ENCODE measurements around the gene MMP23B. TPM values are rescaled to one million over a fixed set of nuclear protein-coding genes. Genes with fewer than 3 reads are reported as not detected.

Gene MMP23B
- total RNA-seq, 1 donor from 2014 or later = 1.7 TPM

DNA sequence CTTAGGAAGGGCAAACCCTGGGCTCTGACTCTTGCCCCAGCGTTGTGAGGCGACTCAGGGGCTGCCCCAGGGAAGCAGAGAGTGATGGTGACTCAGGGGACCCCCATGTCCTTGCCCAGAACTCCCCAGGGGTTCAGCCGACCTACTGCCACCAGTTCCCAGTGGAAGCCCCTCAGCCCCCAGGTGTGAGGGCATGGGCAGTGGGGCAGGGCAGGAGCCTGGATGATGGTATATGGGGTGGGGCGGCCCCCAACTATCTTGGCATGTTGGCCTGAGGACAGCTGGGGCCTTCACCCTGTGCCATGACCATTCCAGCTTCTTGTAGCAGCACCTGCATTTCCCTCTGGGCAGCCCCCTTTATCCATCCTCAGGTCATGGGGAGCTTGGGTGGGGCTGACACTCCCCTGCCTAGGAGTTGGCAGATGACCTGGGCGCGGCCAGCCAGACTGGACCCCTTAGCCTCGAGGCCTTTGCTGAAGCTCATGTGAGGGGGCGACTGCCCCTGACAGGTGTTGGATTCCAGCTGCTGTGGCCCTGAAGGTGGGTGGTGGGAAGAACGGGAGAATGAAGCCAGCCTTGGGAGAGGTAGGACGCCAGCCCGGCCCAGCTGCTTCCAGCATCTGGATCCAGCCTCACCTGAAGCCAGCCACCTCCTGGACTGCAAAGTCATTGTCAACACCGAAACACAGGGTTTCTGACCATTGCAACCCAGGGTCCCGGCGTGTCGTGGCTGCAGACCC is 30.2 kb upstream of the MMP23B start:
- H3K27me3 Mint-ChIP-seq (ENCODE audit: low read depth) = peaks cover 46% of the 10 kb centered on the region
- no peaks in the 10 kb centered on the region for H3K4me1 Mint-ChIP-seq
- no peak for DNase-seq (ENCODE audit: low read depth, low spot score)
- no peak overlapping the region for H3K27ac Mint-ChIP-seq (ENCODE audit: unreplicated experiment)
- no peaks in the 10 kb centered on the region for H3K9me3 Mint-ChIP-seq
- H3K4me3 Mint-ChIP-seq = peak overlapping the region; percentile 54
- TF ChIP-seq, protein P1, sequence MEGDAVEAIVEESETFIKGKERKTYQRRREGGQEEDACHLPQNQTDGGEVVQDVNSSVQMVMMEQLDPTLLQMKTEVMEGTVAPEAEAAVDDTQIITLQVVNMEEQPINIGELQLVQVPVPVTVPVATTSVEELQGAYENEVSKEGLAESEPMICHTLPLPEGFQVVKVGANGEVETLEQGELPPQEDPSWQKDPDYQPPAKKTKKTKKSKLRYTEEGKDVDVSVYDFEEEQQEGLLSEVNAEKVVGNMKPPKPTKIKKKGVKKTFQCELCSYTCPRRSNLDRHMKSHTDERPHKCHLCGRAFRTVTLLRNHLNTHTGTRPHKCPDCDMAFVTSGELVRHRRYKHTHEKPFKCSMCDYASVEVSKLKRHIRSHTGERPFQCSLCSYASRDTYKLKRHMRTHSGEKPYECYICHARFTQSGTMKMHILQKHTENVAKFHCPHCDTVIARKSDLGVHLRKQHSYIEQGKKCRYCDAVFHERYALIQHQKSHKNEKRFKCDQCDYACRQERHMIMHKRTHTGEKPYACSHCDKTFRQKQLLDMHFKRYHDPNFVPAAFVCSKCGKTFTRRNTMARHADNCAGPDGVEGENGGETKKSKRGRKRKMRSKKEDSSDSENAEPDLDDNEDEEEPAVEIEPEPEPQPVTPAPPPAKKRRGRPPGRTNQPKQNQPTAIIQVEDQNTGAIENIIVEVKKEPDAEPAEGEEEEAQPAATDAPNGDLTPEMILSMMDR (conservative IDR thresholded peaks at IDR 0.05) = no peak
- H3K36me3 Mint-ChIP-seq (ENCODE audit: low read depth) = no peaks in the 10 kb centered on the region

DNA sequence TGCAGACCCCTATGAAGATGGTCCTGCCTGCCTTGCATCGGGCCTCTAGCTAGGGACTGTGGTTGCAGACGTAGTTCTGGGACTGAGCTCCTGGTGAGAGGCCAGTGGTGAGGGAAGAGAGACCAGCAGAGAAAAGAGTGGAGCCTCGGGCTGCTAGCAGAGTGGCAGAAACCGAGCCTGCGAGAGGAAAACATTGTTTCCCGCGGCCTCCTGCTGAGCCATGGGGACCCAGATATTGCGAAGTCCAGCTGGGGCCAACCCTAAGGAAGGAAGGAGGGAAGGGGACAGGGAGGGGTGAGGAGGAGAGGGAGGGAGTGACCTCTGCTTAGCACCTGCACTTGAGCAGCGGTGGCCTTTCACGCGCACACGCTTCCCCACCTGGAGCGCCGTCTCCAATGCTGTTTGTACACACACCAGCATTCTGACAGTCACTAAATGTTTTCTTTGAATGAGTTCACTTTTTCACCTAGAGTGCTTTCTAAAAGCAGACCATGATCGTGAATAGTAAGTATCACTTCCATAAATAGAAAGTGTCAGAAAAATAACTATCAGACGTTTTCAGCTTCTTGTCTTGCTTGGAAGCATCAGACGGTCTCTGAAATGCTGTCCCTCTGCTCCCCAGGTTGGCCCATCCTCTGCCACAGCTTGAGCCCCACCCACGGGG is 29.5 kb upstream of the MMP23B start:
- Mint-ChIP-seq H3K27me3 (ENCODE audit: low read depth) (peaks cover 45% of the 10 kb centered on the region), H3K27ac (ENCODE audit: unreplicated experiment) (no peak overlapping the region), H3K9me3 (no peaks in the 10 kb centered on the region), H3K36me3 (ENCODE audit: low read depth) (no peaks in the 10 kb centered on the region), H3K4me3 (peak overlapping the region; percentile 54), H3K4me1 (no peaks in the 10 kb centered on the region)
- TF ChIP-seq, protein P1 (conservative IDR thresholded peaks at IDR 0.05) = no peak
- no peak for DNase-seq (ENCODE audit: low read depth, low spot score)

DNA sequence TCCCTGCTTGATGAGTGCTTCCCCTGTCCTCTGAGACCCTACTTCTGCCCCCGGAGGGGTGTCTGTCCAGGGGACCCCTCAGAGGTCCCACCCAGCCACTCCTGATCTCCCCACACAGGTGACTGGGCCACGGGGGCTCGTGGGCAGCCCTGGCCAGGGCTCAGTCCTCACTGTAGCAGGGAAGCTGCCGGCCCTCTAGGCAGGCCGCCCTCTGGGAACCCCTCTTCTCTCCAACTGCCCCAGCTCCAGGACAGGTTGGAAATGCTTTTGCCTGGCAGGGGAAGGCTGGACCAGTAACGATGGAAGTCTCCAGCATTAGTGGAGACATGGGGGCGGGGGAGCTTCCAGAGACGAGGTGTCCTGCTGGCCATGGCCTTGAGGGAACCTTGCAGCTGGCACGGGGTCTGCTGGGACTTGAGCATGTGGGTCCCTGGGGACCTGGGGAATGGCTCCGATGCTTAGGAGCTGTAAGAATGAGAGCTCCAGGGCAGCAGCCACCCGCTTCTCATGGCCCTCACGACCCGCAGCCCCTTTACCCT is 28.9 kb upstream of the MMP23B start:
- DNase-seq (ENCODE audit: low read depth, low spot score) = no peak
- no peaks in the 10 kb centered on the region for H3K4me1 Mint-ChIP-seq
- no peaks in the 10 kb centered on the region for H3K36me3 Mint-ChIP-seq (ENCODE audit: low read depth)
- H3K9me3 Mint-ChIP-seq = no peaks in the 10 kb centered on the region
- H3K27me3 Mint-ChIP-seq (ENCODE audit: low read depth) = peaks cover 39% of the 10 kb centered on the region
- TF ChIP-seq, protein P1 (conservative IDR thresholded peaks at IDR 0.05) = no peak
- H3K27ac Mint-ChIP-seq (ENCODE audit: unreplicated experiment) = no peak overlapping the region
- H3K4me3 Mint-ChIP-seq = no peak overlapping the region

DNA sequence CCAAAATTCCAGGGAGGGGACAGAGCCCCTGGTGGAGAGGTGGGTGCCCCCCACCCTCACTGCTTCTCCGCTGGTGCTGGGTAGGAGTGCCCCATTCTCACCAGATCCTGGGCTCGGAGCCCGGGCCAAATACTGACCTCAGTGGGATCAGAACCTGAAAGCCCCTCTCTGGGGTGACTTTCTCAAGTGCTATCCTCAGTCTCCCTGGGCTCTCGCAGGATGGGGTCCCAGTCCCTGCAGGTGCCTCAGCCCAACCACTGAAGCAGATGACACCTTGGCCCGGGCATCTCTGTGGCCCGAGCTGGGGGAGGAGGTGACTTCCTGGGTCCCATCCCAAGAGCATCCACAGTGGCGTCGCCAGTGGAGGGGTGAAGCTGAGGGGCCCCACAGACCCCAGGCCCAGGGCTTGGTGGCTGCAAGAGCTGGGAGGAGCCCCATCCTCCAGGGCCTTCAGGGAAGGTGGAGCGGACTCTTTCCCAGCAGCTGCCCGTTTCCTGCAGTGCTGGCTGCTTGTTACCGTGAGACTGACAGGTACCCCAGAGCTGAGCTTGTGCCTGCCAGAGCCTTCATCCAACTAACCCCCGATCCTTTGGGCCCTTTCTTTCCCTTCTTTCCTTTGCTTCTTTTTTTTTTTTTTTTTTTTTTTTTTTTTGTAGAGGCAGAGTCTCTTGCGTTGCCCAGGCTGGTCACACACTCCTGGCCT is 28.2 kb upstream of the MMP23B start:
- no peaks in the 10 kb centered on the region for H3K4me1 Mint-ChIP-seq
- peaks cover 33% of the 10 kb centered on the region for H3K27me3 Mint-ChIP-seq (ENCODE audit: low read depth)
- no peaks in the 10 kb centered on the region for H3K36me3 Mint-ChIP-seq (ENCODE audit: low read depth)
- DNase-seq (ENCODE audit: low read depth, low spot score) = no peak
- no peaks in the 10 kb centered on the region for H3K9me3 Mint-ChIP-seq
- H3K4me3 Mint-ChIP-seq = peak overlapping the region; percentile 51
- TF ChIP-seq, protein P1 (conservative IDR thresholded peaks at IDR 0.05) = no peak
- H3K27ac Mint-ChIP-seq (ENCODE audit: unreplicated experiment) = no peak overlapping the region

DNA sequence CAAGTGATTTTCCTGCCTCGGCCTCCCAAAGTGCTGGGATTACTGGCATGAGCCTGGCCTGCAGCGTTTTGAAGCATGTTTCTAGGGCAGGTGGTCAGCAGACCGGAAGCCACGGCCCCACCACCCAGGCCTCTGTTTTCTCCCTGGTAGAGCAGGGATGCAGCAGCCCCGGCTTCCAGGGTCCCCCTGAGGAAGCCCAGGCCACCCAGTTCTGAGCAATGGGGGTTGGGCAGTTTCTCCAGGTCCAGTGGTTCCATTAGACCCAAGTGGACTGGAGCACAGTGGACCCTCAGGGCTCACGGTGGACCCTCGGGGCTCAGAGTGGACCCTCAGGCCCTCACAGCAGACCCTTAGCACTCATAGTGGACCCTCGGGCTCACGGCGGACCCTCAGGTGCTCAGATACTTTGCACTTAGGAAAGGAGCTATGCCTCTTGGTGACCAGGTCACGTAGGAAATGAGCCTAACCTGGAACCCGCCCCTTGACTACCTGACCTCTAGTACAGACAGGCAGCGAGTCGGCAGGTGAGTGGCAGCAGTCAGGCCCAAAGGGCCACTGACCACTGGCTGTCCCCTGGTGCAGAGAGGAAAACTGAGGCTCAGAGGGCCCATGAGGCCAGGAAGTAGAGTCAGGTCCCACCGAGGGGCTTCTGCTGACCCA is 27.5 kb upstream of the MMP23B start:
- H3K4me3 Mint-ChIP-seq = peak overlapping the region; percentile 51
- DNase-seq (ENCODE audit: low read depth, low spot score) = no peak
- H3K27me3 Mint-ChIP-seq (ENCODE audit: low read depth) = peaks cover 28% of the 10 kb centered on the region
- no peak overlapping the region for H3K27ac Mint-ChIP-seq (ENCODE audit: unreplicated experiment)
- no peaks in the 10 kb centered on the region for H3K36me3 Mint-ChIP-seq (ENCODE audit: low read depth)
- TF ChIP-seq, protein P1 (conservative IDR thresholded peaks at IDR 0.05) = no peak
- H3K9me3 Mint-ChIP-seq = no peaks in the 10 kb centered on the region
- no peaks in the 10 kb centered on the region for H3K4me1 Mint-ChIP-seq

Data from neural crest cell (in vitro differentiated cells).